A673 (cell line): ENCODE measurements around the gene ZNF689. TPM values are rescaled to one million over a fixed set of nuclear protein-coding genes. Genes with fewer than 3 reads are reported as not detected.

Experiments
- BruUV-seq: library from RNA; stranded (reverse); fragments of 400-500 nt; replicated peaks from 2 replicates; lab custom pipeline; 2021; lab: Mats Ljungman, UMichigan
- CTCF ChIA-PET: fragments of 300-600 bp; sonication (Branson Sonifier 250); formaldehyde crosslinking; loops from one replicate; lab custom pipeline; 2022; ENCODE audit warnings: antibody characterized with exemption; lab: Charles Lee
- POLR2A ChIA-PET: fragments of 300-600 bp; sonication (Branson Sonifier 250); formaldehyde crosslinking; loops from one replicate; lab custom pipeline; 2022; ENCODE audit warnings: antibody characterized with exemption; ENCODE audit not compliant: low non-redundant PET; lab: Charles Lee
- DNase-seq: peaks from one replicate; pipeline ENCODE4 v3.0.0-alpha.2; 2015; ENCODE audit warnings: low spot score
- H3K27ac ChIP-seq: fragments of 200-600 bp; sonication (generic); 2 replicates; pipeline ENCODE4 v1.5.1; 2016; ENCODE audit warnings: mixed run types, low read depth, mild to moderate bottlenecking, mixed read lengths, antibody characterized with exemption, low read length; ENCODE audit not compliant: poor library complexity, severe bottlenecking
- H3K27me3 ChIP-seq: fragments of 200-600 bp; sonication (generic); replicated peaks from 2 replicates; pipeline ENCODE4 v1.6.1; 2017; ENCODE audit warnings: mixed run types, low read depth, mild to moderate bottlenecking, mixed read lengths, antibody characterized with exemption, low read length; ENCODE audit not compliant: insufficient read depth, poor library complexity
- H3K36me3 ChIP-seq: fragments of 200-600 bp; sonication (generic); 2 replicates; pipeline ENCODE4 v1.6.1; 2016; ENCODE audit warnings: mixed run types, mild to moderate bottlenecking, mixed read lengths, antibody characterized with exemption, low read length; ENCODE audit not compliant: insufficient read depth, poor library complexity, severe bottlenecking
- H3K4me1 ChIP-seq: fragments of 200-600 bp; sonication (generic); 2 replicates; pipeline ENCODE4 v1.6.1; 2017; ENCODE audit warnings: mixed run types, mild to moderate bottlenecking, mixed read lengths, antibody characterized with exemption, low read length; ENCODE audit not compliant: insufficient read depth, poor library complexity, severe bottlenecking
- H3K4me3 ChIP-seq: fragments of 200-600 bp; sonication (generic); 2 replicates; pipeline ENCODE4 v1.5.1; 2016; ENCODE audit warnings: low read depth, mixed run types, mild to moderate bottlenecking, mixed read lengths, low read length; ENCODE audit not compliant: poor library complexity, severe bottlenecking
- H3K9me3 ChIP-seq: fragments of 200-600 bp; sonication (generic); 2 replicates; pipeline ENCODE4 v1.6.1; 2016; ENCODE audit warnings: mixed run types, low read depth, mild to moderate bottlenecking, mixed read lengths, antibody characterized with exemption, low read length; ENCODE audit not compliant: poor library complexity, severe bottlenecking
- EZH2 ChIP-seq: fragments of 200-600 bp; sonication (generic); IDR thresholded peaks from 2 replicates; pipeline ENCODE4 v1.6.1; 2017; ENCODE audit warnings: borderline replicate concordance, low read depth, mild to moderate bottlenecking, mixed read lengths, antibody characterized with exemption, low read length; ENCODE audit not compliant: poor library complexity, severe bottlenecking
- intact Hi-C: fragments of 100-400 bp; cut with micrococcal nuclease; formaldehyde crosslinking; loops from one replicate; pipeline ENCODE4 v1.10.0; 2022; ENCODE audit not compliant: unreplicated experiment
- total RNA-seq: library from RNA; stranded (reverse); gene quantifications from 2 replicates; pipeline ENCODE4 v1.2.3, GENCODE V29; 2021
- TF ChIP-seq, protein P1 (sequence below): fragments of 300-800, 200-600 bp; sonication (generic); conservative IDR thresholded peaks from 2 replicates; pipeline ENCODE4 v1.5.1; 2017; ENCODE audit warnings: low read depth, mild to moderate bottlenecking, antibody characterized with exemption, low read length, moderate library complexity, mixed read lengths

Gene ZNF689
- total RNA-seq, 1 experiment from 2014 or later = 21.1 TPM

DNA sequence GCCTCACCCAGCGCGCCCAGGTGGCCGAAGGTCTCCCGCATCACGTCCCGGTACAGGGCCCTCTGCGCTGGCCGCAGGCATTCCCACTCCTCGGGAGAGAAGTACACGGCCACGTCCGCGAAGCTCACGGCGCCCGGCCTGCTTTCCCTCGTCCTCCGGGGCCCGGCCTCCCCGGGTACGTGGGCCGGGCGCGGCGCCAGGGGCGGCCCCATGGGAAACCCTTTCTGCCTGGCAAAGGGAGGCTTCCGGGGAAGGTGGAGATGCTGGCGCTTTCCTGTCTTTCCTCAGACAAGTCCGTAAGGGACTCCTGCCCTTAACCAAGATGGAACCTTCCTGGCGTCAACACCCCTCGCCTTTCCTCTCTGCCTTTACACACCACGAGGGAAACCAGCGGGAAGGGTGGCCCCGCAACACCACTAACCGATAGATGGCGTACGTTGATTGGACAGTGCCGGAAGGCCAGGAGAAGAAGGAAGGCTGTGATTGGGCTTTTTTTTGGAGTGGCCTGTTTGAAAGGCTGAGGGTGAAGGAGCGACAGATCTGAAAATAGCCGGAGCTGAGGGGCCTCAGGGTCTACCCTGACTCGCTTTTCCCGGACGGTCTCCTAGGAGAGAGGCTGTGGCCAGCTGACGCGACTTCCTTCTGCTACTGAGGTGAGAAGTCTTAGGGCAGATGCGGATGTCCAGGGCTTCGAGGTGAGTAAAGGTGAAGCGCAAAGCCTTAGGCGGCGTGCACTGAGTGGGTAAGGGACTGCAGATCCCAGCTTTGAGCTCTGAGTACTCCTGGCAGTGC is 24.6 kb downstream of the ZNF689 start, which contains the start of gene ZNF785:
ZNF785 (minus strand) TSS at position 298 of the 792 bp plus-strand sequence; CDS start at position 212, 86 bp downstream.
- BruUV-seq = no TSS peak
- H3K27ac ChIP-seq = peak within 1 kb of the TSS; percentile 96
- peaks cover 5% of the 10 kb centered on the region for H3K4me1 ChIP-seq
- POLR2A ChIA-PET = no interaction called here
- TF ChIP-seq, protein P1, sequence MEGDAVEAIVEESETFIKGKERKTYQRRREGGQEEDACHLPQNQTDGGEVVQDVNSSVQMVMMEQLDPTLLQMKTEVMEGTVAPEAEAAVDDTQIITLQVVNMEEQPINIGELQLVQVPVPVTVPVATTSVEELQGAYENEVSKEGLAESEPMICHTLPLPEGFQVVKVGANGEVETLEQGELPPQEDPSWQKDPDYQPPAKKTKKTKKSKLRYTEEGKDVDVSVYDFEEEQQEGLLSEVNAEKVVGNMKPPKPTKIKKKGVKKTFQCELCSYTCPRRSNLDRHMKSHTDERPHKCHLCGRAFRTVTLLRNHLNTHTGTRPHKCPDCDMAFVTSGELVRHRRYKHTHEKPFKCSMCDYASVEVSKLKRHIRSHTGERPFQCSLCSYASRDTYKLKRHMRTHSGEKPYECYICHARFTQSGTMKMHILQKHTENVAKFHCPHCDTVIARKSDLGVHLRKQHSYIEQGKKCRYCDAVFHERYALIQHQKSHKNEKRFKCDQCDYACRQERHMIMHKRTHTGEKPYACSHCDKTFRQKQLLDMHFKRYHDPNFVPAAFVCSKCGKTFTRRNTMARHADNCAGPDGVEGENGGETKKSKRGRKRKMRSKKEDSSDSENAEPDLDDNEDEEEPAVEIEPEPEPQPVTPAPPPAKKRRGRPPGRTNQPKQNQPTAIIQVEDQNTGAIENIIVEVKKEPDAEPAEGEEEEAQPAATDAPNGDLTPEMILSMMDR = no peak
- no peak for TF ChIP-seq EZH2
- H3K9me3 ChIP-seq = no peaks in the 10 kb centered on the region
- peak within 1 kb of the TSS; percentile 74 for H3K4me3 ChIP-seq
- CTCF ChIA-PET = interaction anchor here (0.9 to 1.3 kb wide), 2 partner anchors 13 to 156 kb away, joined by 3 to 6 read pairs; partner anchors contain the start of gene DCTPP1
- DNase-seq = peak; percentile 100
- no peaks in the 10 kb centered on the region for H3K27me3 ChIP-seq
- H3K36me3 ChIP-seq = peaks cover 42% of the 10 kb centered on the region
- intact Hi-C loops = no loop called here

DNA sequence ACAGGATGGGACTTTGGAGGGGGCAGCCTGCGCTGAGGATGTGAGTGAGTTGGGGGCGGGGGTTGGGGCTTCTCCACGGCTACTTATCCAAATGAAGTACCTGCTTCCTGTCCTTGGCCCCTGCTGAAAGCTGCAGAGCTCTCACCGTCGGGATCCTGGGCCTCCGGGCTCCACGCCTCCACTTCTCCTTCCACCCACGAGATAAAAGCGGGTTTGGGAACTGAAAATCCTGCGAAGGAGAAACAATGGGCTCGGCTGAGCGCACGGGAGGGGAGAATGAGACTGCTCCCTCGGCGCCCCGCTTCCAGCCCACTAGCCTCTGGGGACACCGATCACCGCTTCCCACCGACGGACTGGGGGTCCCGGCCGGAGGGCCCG is 25.2 kb downstream of the ZNF689 start:
- POLR2A ChIA-PET = no interaction called here
- no TSS peak for BruUV-seq
- Histone ChIP-seq H3K9me3 (no peaks in the 10 kb centered on the region), H3K36me3 (peaks cover 42% of the 10 kb centered on the region), H3K27ac (peak overlapping the region; percentile 96), H3K4me1 (peaks cover 5% of the 10 kb centered on the region), H3K27me3 (no peaks in the 10 kb centered on the region), H3K4me3 (peak overlapping the region; percentile 74)
- intact Hi-C loops = no loop called here
- peak; percentile 51 for DNase-seq
- no peak for TF ChIP-seq EZH2
- TF ChIP-seq, protein P1 = no peak
- CTCF ChIA-PET = interaction anchor here (1.3 kb wide), 1 partner anchor 13 kb away, joined by 6 read pairs; no protein-coding TSS in a partner anchor

DNA sequence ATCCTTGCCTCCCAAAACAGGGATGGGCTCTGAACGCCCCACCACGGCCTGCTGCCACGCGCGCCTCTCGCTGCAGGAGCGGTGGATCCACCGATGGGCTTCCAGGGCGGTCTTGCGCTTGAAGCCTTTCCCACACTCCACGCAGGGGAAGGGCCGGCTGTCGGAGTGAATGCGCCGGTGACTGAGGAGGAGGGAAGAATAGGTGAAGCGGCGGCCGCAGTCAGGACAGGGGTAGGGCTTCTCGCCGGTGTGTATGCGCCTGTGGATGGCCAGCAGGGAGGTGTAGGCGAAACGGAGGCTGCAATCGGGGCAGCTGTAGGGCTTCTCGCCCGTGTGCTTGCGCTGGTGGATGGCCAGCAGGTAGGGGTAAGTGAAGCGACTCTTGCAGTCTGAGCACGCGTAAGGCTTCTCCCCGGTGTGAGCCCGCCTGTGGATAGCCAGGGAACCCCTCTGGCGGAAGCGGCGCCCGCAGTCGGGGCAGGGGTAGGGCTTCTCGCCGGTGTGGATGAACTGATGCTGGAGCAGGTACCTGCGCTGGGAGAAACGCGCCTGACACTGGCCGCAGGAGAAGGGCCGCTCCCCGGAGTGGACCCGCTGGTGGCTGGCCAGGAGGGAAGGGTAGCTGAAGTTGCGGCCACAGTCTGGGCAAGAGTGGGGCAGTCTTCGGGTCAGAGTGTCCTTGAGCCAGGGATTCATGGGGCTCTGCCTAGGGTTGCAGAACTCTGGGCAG is 27.4 kb downstream of the ZNF689 start:
- BruUV-seq = no TSS peak
- TF ChIP-seq EZH2 = no peak
- TF ChIP-seq, protein P1 = no peak
- H3K9me3 ChIP-seq = no peaks in the 10 kb centered on the region
- H3K27ac ChIP-seq = no peak overlapping the region
- no peak for DNase-seq
- H3K27me3 ChIP-seq = no peaks in the 10 kb centered on the region
- intact Hi-C loops = no loop called here
- H3K4me3 ChIP-seq = no peak overlapping the region
- POLR2A ChIA-PET = no interaction called here
- peaks cover 5% of the 10 kb centered on the region for H3K4me1 ChIP-seq
- H3K36me3 ChIP-seq = peaks cover 41% of the 10 kb centered on the region
- CTCF ChIA-PET = no interaction called here
